HEK293T (cell line): ENCODE data around the gene PAQR5.

ENCODE experiments used
- ELF4 ChIP-seq: fragments of 450-650 bp; IDR thresholded peaks from 2 replicates; pipeline ENCODE4 v1.6.1; 2017; ENCODE audit warnings: antibody characterized with exemption
- L3MBTL2 ChIP-seq: fragments of 450-650 bp; conservative IDR thresholded peaks from 2 replicates; pipeline ENCODE4 v1.6.1; 2016; ENCODE audit warnings: mild to moderate bottlenecking

DNA sequence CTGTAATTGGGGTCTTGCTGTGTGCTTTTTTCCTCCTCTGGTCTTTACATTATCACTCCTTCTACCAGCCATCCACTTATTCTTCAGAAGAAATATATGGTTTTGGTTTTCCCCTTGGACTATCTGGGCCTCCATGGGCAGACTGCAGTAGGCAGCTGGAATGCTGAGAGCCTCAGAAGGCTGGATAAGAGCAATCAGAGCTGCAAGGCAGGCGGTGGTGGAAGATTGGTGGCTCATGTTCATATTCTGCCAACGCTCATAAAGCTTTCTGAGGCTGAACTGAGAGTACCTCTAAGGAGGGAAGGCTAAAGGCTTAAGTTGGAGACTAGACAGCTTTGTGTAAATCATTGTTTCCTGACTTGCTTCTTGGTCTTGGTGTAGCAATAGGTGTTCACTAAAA lies 148.2 kb downstream of the PAQR5 start:
- TF ChIP-seq ELF4 = no peak
- no peak for TF ChIP-seq L3MBTL2
